Neural progenitor cell (in vitro differentiated cells): Measurements from ENCODE around the gene HHLA2. TPM values are rescaled to one million over a fixed set of nuclear protein-coding genes. Genes with fewer than 3 reads are reported as not detected.

Experiments
- DNase-seq: peaks from one replicate; pipeline ENCODE4 v3.0.0-alpha.2; 2016; ENCODE audit warnings: low spot score
- H2AFZ ChIP-seq: fragments of 200-600 bp; sonication (generic); replicated peaks from 2 replicates; pipeline ENCODE4 v1.6.1; 2016; ENCODE audit warnings: antibody characterized with exemption
- H3F3A ChIP-seq: fragments of 200-600 bp; sonication (generic); 2 replicates; pipeline ENCODE4 v1.6.1; 2016; ENCODE audit warnings: antibody characterized with exemption, low read depth
- H3K27ac ChIP-seq: fragments of 200-600 bp; sonication (generic); 2 replicates; pipeline ENCODE4 v1.5.1; 2016; ENCODE audit warnings: mild to moderate bottlenecking
- H3K27me3 ChIP-seq: fragments of 200-600 bp; sonication (generic); 2 replicates; pipeline ENCODE4 v1.6.1; 2016; ENCODE audit warnings: mild to moderate bottlenecking, moderate library complexity
- H3K36me3 ChIP-seq: fragments of 200-600 bp; sonication (generic); 2 replicates; pipeline ENCODE4 v1.5.1; 2016
- H3K4me1 ChIP-seq: fragments of 200-600 bp; sonication (generic); 2 replicates; pipeline ENCODE4 v1.6.1; 2016; ENCODE audit warnings: mixed run types
- H3K4me2 ChIP-seq: fragments of 200-600 bp; sonication (generic); 2 replicates; pipeline ENCODE4 v1.6.1; 2016
- H3K4me3 ChIP-seq: fragments of 200-600 bp; sonication (generic); 2 replicates; pipeline ENCODE4 v1.5.1; 2016
- H3K79me2 ChIP-seq: fragments of 200-600 bp; sonication (generic); 2 replicates; pipeline ENCODE4 v1.6.1; 2016; ENCODE audit warnings: low read depth
- H3K9ac ChIP-seq: fragments of 200-600 bp; sonication (generic); 2 replicates; pipeline ENCODE4 v1.6.1; 2016
- H3K9me3 ChIP-seq: fragments of 200-600 bp; sonication (generic); 2 replicates; pipeline ENCODE4 v1.5.1; 2016; ENCODE audit warnings: low read depth
- H4K20me1 ChIP-seq: fragments of 200-600 bp; sonication (generic); 2 replicates; pipeline ENCODE4 v1.6.1; 2016; ENCODE audit warnings: low read depth
- H3K27ac Mint-ChIP-seq: 3 replicates; pipeline ENCODE4 v1.8.0; 2021; ENCODE audit warnings: mixed read lengths
- H3K27me3 Mint-ChIP-seq: 2 replicates; pipeline ENCODE4 v1.8.0; 2022; ENCODE audit warnings: low read depth, mild to moderate bottlenecking, inconsistent platforms, moderate library complexity, mixed read lengths; ENCODE audit not compliant: insufficient read depth
- H3K36me3 Mint-ChIP-seq: 3 replicates; pipeline ENCODE4 v1.8.0; 2021; ENCODE audit warnings: mixed read lengths
- H3K4me1 Mint-ChIP-seq: 3 replicates; pipeline ENCODE4 v1.8.0; 2021; ENCODE audit warnings: mixed read lengths
- H3K4me3 Mint-ChIP-seq: 3 replicates; pipeline ENCODE4 v1.8.0; 2021; ENCODE audit warnings: mild to moderate bottlenecking, moderate library complexity, mixed read lengths
- H3K9me3 Mint-ChIP-seq: 3 replicates; pipeline ENCODE4 v1.8.0; 2020; ENCODE audit warnings: mixed read lengths
- EZH2 ChIP-seq: fragments of 200-600 bp; sonication (generic); IDR thresholded peaks from 2 replicates; pipeline ENCODE4 v1.6.1; 2017; ENCODE audit warnings: antibody characterized with exemption, mild to moderate bottlenecking, moderate library complexity
- EZH2phosphoT487 ChIP-seq: fragments of 200-600 bp; sonication (generic); IDR thresholded peaks from 2 replicates; pipeline ENCODE4 v1.6.1; 2017; ENCODE audit warnings: antibody characterized with exemption
- total RNA-seq: library from RNA; depleted of rRNA; stranded (reverse); fragments of >200 nt; gene quantifications from 2 replicates; pipeline ENCODE4 v1.2.3, GENCODE V29; 2015; ENCODE audit warnings: low replicate concordance
- TF ChIP-seq, protein P1 (sequence below): fragments of 200-600 bp; sonication (generic); IDR thresholded peaks from 2 replicates; pipeline ENCODE4 v1.5.1; 2017; ENCODE audit warnings: antibody characterized with exemption, mild to moderate bottlenecking

The HHLA2 gene
- total RNA-seq, 1 donor from 2014 or later: not detected

DNA sequence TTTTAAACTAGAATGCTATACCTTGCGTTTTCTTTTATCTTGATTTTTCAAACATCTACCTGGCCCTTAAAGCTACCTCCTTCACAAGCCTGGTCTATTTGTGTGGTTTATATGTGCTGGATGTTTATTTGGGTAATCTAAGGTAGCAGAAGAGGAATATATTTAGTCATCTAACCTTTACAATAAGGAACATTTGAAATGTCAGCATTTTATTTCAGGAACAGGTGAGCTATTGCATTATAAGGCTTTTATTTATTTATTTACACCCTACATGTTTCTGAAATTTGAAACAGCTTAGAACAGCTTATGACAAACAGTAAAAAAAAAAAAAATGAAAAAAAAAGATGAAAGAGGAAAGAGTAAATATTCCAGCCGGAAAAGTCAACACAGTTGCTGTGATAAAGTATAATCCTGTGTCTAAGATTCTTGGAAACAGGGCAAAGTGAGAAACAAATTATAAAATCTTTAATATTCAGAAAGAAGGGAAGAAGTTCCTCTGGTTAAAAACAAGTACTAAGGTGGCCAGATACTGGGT lies 19.5 kb downstream of the HHLA2 start:
- Histone ChIP-seq H3K36me3 (no peaks in the 10 kb centered on the region), H3K27me3 (no peaks in the 10 kb centered on the region), H3K9me3 (no peaks in the 10 kb centered on the region), H3K4me3 (no peak overlapping the region), H2AFZ (no peak overlapping the region), H3K4me1 (no peaks in the 10 kb centered on the region), H3K79me2 (no peaks in the 10 kb centered on the region), H4K20me1 (no peaks in the 10 kb centered on the region), H3K4me2 (no peak overlapping the region), H3K27ac (no peak overlapping the region), H3K9ac (no peak overlapping the region), H3F3A (no peaks in the 10 kb centered on the region)
- Mint-ChIP-seq H3K4me1 (peaks cover 4% of the 10 kb centered on the region), H3K27me3 (no peaks in the 10 kb centered on the region), H3K4me3 (no peak overlapping the region), H3K9me3 (no peaks in the 10 kb centered on the region), H3K36me3 (no peaks in the 10 kb centered on the region), H3K27ac (no peak overlapping the region)
- no peak for TF ChIP-seq EZH2phosphoT487
- TF ChIP-seq EZH2: no peak
- DNase-seq: no peak

DNA sequence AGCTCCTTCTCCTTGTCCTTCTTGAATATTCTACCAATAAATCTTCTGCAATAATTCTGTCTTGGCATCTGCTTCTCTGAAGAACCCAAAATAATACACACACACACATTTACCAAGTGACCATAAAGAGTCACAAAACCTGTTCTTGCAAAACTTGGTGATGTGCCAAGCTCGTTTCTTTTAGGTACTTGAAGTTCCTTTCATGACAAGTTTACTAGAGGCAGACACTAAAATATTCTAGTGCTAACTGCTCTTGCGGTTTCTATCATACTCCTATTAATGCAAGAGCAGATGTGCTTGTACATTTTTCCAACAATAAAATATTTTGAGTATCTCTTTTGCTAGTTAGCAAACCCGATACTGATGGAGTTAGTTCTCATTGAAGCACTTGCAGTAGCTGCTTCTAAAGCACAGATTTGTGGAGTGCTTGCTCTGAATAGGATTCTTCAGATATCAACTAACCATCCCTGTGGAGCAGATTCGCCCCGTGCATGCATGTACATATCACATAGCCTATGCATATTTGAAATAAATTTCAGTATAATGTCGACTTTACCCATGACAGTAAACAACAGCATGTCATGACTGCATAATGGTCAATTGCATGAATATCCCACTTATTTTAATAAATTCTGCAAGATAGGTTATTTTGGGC lies 23.2 kb downstream of the HHLA2 start:
- Mint-ChIP-seq H3K27ac (no peak overlapping the region), H3K4me3 (no peak overlapping the region), H3K9me3 (no peaks in the 10 kb centered on the region), H3K27me3 (no peaks in the 10 kb centered on the region), H3K36me3 (no peaks in the 10 kb centered on the region), H3K4me1 (peaks cover 2% of the 10 kb centered on the region)
- no peaks in the 10 kb centered on the region for H3K27me3 ChIP-seq
- H3K9me3 ChIP-seq: no peaks in the 10 kb centered on the region
- no peaks in the 10 kb centered on the region for H4K20me1 ChIP-seq
- no peak overlapping the region for H3K27ac ChIP-seq
- no peak overlapping the region for H2AFZ ChIP-seq
- H3K9ac ChIP-seq: no peak overlapping the region
- H3K4me1 ChIP-seq: no peaks in the 10 kb centered on the region
- no peaks in the 10 kb centered on the region for H3F3A ChIP-seq
- TF ChIP-seq EZH2phosphoT487 (no peak), EZH2 (no peak)
- TF ChIP-seq, protein P1, sequence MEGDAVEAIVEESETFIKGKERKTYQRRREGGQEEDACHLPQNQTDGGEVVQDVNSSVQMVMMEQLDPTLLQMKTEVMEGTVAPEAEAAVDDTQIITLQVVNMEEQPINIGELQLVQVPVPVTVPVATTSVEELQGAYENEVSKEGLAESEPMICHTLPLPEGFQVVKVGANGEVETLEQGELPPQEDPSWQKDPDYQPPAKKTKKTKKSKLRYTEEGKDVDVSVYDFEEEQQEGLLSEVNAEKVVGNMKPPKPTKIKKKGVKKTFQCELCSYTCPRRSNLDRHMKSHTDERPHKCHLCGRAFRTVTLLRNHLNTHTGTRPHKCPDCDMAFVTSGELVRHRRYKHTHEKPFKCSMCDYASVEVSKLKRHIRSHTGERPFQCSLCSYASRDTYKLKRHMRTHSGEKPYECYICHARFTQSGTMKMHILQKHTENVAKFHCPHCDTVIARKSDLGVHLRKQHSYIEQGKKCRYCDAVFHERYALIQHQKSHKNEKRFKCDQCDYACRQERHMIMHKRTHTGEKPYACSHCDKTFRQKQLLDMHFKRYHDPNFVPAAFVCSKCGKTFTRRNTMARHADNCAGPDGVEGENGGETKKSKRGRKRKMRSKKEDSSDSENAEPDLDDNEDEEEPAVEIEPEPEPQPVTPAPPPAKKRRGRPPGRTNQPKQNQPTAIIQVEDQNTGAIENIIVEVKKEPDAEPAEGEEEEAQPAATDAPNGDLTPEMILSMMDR: no peak
- H3K36me3 ChIP-seq: no peaks in the 10 kb centered on the region
- H3K4me2 ChIP-seq: no peak overlapping the region
- H3K79me2 ChIP-seq: no peaks in the 10 kb centered on the region
- DNase-seq: no peak
- no peak overlapping the region for H3K4me3 ChIP-seq

DNA sequence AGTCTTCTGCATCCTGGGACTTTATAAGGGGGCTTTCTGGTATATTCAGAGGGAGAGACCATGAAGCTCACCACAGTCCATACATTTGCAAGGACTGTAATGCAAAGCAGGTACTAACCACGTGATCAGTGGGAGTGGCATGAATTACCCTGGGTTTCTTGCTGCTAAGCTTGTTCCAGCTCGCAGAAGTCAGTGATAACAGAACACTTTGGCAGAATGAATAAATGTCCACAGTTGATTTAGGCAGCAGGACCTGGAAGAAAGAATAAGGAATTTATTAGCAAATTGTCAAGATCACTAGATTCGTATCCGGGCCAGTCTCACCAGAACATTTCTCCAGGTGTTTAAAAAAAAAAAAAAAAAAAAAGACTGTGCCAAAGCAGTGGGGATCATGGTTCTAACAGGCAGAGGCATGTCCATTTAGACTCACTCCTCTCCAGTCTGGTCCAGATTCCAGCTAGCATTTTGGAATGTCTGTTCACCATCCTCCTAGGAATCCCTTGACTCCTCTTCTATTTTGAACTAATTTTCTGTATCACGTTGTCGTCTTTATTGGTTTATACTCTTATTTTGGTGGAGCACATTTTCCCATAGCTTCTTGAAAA lies 24.5 kb downstream of the HHLA2 start:
- Histone ChIP-seq H3K9me3 (no peaks in the 10 kb centered on the region), H3K36me3 (no peaks in the 10 kb centered on the region), H3K4me2 (no peak overlapping the region), H4K20me1 (no peaks in the 10 kb centered on the region), H3K4me1 (no peaks in the 10 kb centered on the region), H3K9ac (no peak overlapping the region), H3K4me3 (no peak overlapping the region), H3F3A (no peaks in the 10 kb centered on the region), H3K27ac (no peak overlapping the region), H3K79me2 (no peaks in the 10 kb centered on the region), H3K27me3 (no peaks in the 10 kb centered on the region), H2AFZ (peak overlapping the region; percentile 38)
- Mint-ChIP-seq H3K4me1 (no peaks in the 10 kb centered on the region), H3K27me3 (no peaks in the 10 kb centered on the region), H3K9me3 (no peaks in the 10 kb centered on the region), H3K36me3 (no peaks in the 10 kb centered on the region), H3K4me3 (no peak overlapping the region), H3K27ac (no peak overlapping the region)
- no peak for TF ChIP-seq EZH2
- no peak for TF ChIP-seq EZH2phosphoT487
- TF ChIP-seq, protein P1: no peak
- no peak for DNase-seq

DNA sequence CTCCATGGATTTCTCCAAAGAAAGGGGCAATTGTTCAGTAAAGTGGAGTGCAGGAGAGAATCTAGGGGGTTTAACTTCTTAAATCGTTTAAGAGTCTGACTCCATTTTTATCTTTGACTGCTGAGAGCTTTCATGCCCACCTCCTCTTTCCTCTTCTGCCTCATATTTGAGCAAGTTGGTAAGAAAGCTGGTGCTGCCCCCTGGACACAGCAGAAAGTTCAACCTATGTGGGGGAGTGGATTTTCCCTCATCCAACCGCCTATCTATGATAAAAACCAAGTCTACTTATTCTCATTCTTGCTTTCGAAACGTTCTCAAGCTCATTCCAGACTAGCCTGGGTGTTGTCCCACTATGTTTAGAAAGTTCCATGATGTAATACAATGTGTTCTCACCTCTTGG lies 26.0 kb downstream of the HHLA2 start:
- H3K4me1 Mint-ChIP-seq: no peaks in the 10 kb centered on the region
- Histone ChIP-seq H3K27ac (no peak overlapping the region), H3K4me3 (no peak overlapping the region), H3K79me2 (no peaks in the 10 kb centered on the region), H3K36me3 (no peaks in the 10 kb centered on the region), H3F3A (no peaks in the 10 kb centered on the region), H4K20me1 (no peaks in the 10 kb centered on the region), H3K27me3 (no peaks in the 10 kb centered on the region), H3K9ac (no peak overlapping the region), H3K9me3 (no peaks in the 10 kb centered on the region), H3K4me2 (no peak overlapping the region), H3K4me1 (no peaks in the 10 kb centered on the region), H2AFZ (peak overlapping the region; percentile 38)
- H3K36me3 Mint-ChIP-seq: no peaks in the 10 kb centered on the region
- no peak overlapping the region for H3K4me3 Mint-ChIP-seq
- no peaks in the 10 kb centered on the region for H3K9me3 Mint-ChIP-seq
- no peak for DNase-seq
- H3K27ac Mint-ChIP-seq: no peak overlapping the region
- TF ChIP-seq, protein P1: no peak
- no peak for TF ChIP-seq EZH2phosphoT487
- no peak for TF ChIP-seq EZH2
- H3K27me3 Mint-ChIP-seq: no peaks in the 10 kb centered on the region
